K562 (cell line): ENCODE measurements around the gene CCL19. TPM values are rescaled to one million over a fixed set of nuclear protein-coding genes. Genes with fewer than 3 reads are reported as not detected.

Experiments
- ATAC-seq: fragments of 200-7000 bp; cut with Tn5 transposase; 3 replicates; pipeline ENCODE4 v1.9.1; 2020; ENCODE audit warnings: moderate library complexity
- BruUV-seq: library from RNA; stranded (reverse); fragments of 400-500 nt; replicated peaks from 2 replicates; lab custom pipeline; 2021; lab: Mats Ljungman, UMichigan
- CTCF ChIA-PET: fragments of 300-600 bp; formaldehyde crosslinking; extraction: SDS; loops from one replicate; lab custom pipeline; 2021; ENCODE audit warnings: low intra/inter-chr PET ratio; lab: Yijun Ruan, JAX
- POLR2A ChIA-PET: fragments of 300-600, 350-650 bp; sonication (Branson Sonifier 250); formaldehyde crosslinking; extraction: SDS; loops from one replicate; lab custom pipeline; 2021; ENCODE audit warnings: antibody characterized with exemption, inconsistent platforms; lab: Yijun Ruan, JAX
- DNase-seq, 4 experiments: peaks; one replicate each; pipeline versions ENCODE4 v3.0.0 to v3.0.0-alpha.2; 2011 to 2018; ENCODE audit warnings: low spot score in 3 of 4, mixed read lengths in 3 of 4; ENCODE audit errors: extremely low read depth in 1 of 4
- FAIRE-seq: peaks from 2 replicates; lab custom pipeline; 2011; peaks lifted over from hg19 to GRCh38; lab: Jason Lieb, UNC
- H2AFZ ChIP-seq: 2 replicates; pipeline ENCODE4 v1.6.0; 2011; ENCODE audit warnings: low read depth, low read length, control low read depth, inconsistent platforms
- H3K27ac ChIP-seq: fragments of 200-600 bp; 3 replicates; pipeline ENCODE4 v1.8.0; 2011; ENCODE audit warnings: low read depth, mild to moderate bottlenecking, control low read depth, inconsistent platforms, low read length, moderate library complexity, mixed read lengths; ENCODE audit errors: extremely low read depth
- H3K27me3 ChIP-seq, 2 experiments: fragments of 300-600 bp in 1 of 2; 2 replicates in 1 of 2; 3 replicates in 1 of 2; pipeline versions ENCODE4 v1.6.0 to v1.8.0; 2011; ENCODE audit warnings: inconsistent platforms in 2 of 2, low read length in 2 of 2, mild to moderate bottlenecking in 1 of 2, mixed read lengths in 1 of 2, moderate library complexity in 1 of 2; ENCODE audit not compliant: control insufficient read depth in 2 of 2, insufficient read depth in 2 of 2
- H3K36me3 ChIP-seq: fragments of 300-600 bp; 3 replicates; pipeline ENCODE4 v1.8.0; 2011; ENCODE audit warnings: mild to moderate bottlenecking, low read length, inconsistent platforms; ENCODE audit not compliant: control insufficient read depth, insufficient read depth
- H3K4me1 ChIP-seq, 2 experiments: fragments of 200-600 bp in 1 of 2; replicated peaks in 1 of 2; 2 replicates in 1 of 2; 3 replicates in 1 of 2; pipeline versions ENCODE4 v1.5.1 to v1.8.0; 2011; ENCODE audit warnings: inconsistent platforms in 2 of 2, low read length in 2 of 2, mild to moderate bottlenecking in 1 of 2, mixed read lengths in 1 of 2, moderate library complexity in 1 of 2; ENCODE audit not compliant: control insufficient read depth in 2 of 2, insufficient read depth in 2 of 2
- H3K4me2 ChIP-seq: 2 replicates; pipeline ENCODE4 v1.6.1; 2011; ENCODE audit warnings: low read length, control low read depth, inconsistent platforms, mixed read lengths; ENCODE audit not compliant: insufficient read depth
- H3K4me3 ChIP-seq: fragments of 200-600 bp; sonication (generic), shearing (Covaris generic); 2 replicates; pipeline ENCODE4 v1.5.1; 2016; ENCODE audit warnings: control low read depth, inconsistent platforms
- H3K79me2 ChIP-seq: fragments of 200-600 bp; 3 replicates; pipeline ENCODE4 v1.8.0; 2011; ENCODE audit warnings: low read length, inconsistent platforms; ENCODE audit not compliant: control insufficient read depth, insufficient read depth
- H3K9ac ChIP-seq, 2 experiments: 2 replicates each; pipeline versions ENCODE4 v1.6.0 to v1.6.1; 2011; ENCODE audit warnings: low read depth in 2 of 2, low read length in 2 of 2, control low read depth in 1 of 2, inconsistent platforms in 1 of 2, mild to moderate bottlenecking in 1 of 2, mixed read lengths in 1 of 2; ENCODE audit not compliant: insufficient read depth in 1 of 2
- H3K9me1 ChIP-seq: one replicate; pipeline ENCODE4 v1.6.0; 2011; ENCODE audit warnings: inconsistent platforms, mild to moderate bottlenecking, low read length, moderate library complexity; ENCODE audit not compliant: control insufficient read depth, insufficient read depth
- H3K9me3 ChIP-seq: replicated peaks from 2 replicates; pipeline ENCODE4 v1.5.1; 2011; ENCODE audit warnings: low read depth, low read length, inconsistent platforms; ENCODE audit not compliant: control insufficient read depth, insufficient read depth
- H4K20me1 ChIP-seq: replicated peaks from 2 replicates; pipeline ENCODE4 v1.6.1; 2011; ENCODE audit warnings: low read length, inconsistent platforms, mixed read lengths; ENCODE audit not compliant: control insufficient read depth, insufficient read depth
- CBFA2T2 ChIP-seq: fragments of 450-650 bp; conservative IDR thresholded peaks from 2 replicates; pipeline ENCODE4 v1.6.1; 2017; ENCODE audit warnings: mild to moderate bottlenecking
- CCNT2 ChIP-seq: IDR thresholded peaks from 2 replicates; pipeline ENCODE4 v1.6.1; 2011; ENCODE audit warnings: borderline replicate concordance, low read depth, mild to moderate bottlenecking, moderate library complexity, mixed read lengths, low read length; ENCODE audit not compliant: insufficient read length; ENCODE audit errors: extremely low read depth
- CREBBP ChIP-seq: IDR thresholded peaks from one replicate; pipeline ENCODE4 v1.6.1; 2012; ENCODE audit warnings: low read depth, mild to moderate bottlenecking, control low read depth, inconsistent platforms, low read length
- CTCF ChIP-seq, 3 experiments: IDR thresholded peaks in 2 of 3; conservative IDR thresholded peaks in 1 of 3; 2 replicates each; pipeline ENCODE4 v1.5.1; 2011 to 2012; ENCODE audit warnings: low read length in 3 of 3, mild to moderate bottlenecking in 3 of 3, control low read depth in 2 of 3, improper control_type of control experiment in 1 of 3, inconsistent platforms in 1 of 3, low read depth in 1 of 3, mixed read lengths in 1 of 3, moderate library complexity in 1 of 3; ENCODE audit not compliant: insufficient read depth in 2 of 3
- EGR1 ChIP-seq: fragments of 450-650 bp; conservative IDR thresholded peaks from 2 replicates; pipeline ENCODE4 v1.6.1; 2017; ENCODE audit warnings: mild to moderate bottlenecking
- MYC ChIP-seq, 2 experiments: fragments of 250-450 bp in 1 of 2; sonication (Bioruptor Pico) in 1 of 2; IDR thresholded peaks; 2 replicates each; pipeline versions ENCODE4 v1.5.1 to v1.6.1; 2012 to 2021; ENCODE audit warnings: low read depth in 2 of 2, borderline replicate concordance in 1 of 2, improper control_type of control experiment in 1 of 2, low read length in 1 of 2, mild to moderate bottlenecking in 1 of 2, moderate library complexity in 1 of 2
- ZNF277 ChIP-seq: fragments of 250-450 bp; sonication (Bioruptor Pico); IDR thresholded peaks from 2 replicates; pipeline ENCODE4 v1.8.0; 2022; ENCODE audit warnings: inconsistent platforms, mild to moderate bottlenecking, moderate library complexity, borderline replicate concordance
- ZNF436 ChIP-seq: fragments of 250-450, 450-650 bp; sonication (Bioruptor Pico); formaldehyde crosslinking; IDR thresholded peaks from 2 replicates; pipeline ENCODE4 v1.7.0; 2020; ENCODE audit warnings: mild to moderate bottlenecking
- WGBS: fragments of 100-300 bp; shearing (Covaris generic); methylation state at CpG from one replicate; pipeline ENCODE4 v1.1.6; 2016; ENCODE audit warnings: low coverage, mixed read lengths; ENCODE audit not compliant: insufficient coverage; ENCODE audit errors: missing lambda C conversion rate; 5-methylcytosine and 5-hydroxymethylcytosine counted together
- in situ Hi-C: fragments of 300-500 bp; cut with MboI; formaldehyde crosslinking; loops from 4 replicates; pipeline ENCODE4 v1.15.0; 2018; ENCODE audit warnings: inconsistent platforms, mixed read lengths
- intact Hi-C: fragments of 100-400 bp; cut with micrococcal nuclease; formaldehyde crosslinking; loops from 2 replicates; pipeline ENCODE4 v1.14.2; 2022
- polyA plus RNA-seq, 8 experiments: library from polyadenylated mRNA; depleted of rRNA in 4 of 8; stranded (reverse) in 5 of 8; unstranded in 3 of 8; fragments of >200 nt; fragmentation: Nextera tagmentation in 2 of 8; fragmentation: Illumina TruSeq in 1 of 8; extraction: Ambion mirVana in 2 of 8; extraction: Trizol in 1 of 8; gene quantifications; 2 replicates each; pipeline versions ENCODE4 v1.2.1 to v1.2.3, GENCODE V29; 2011 to 2014; ENCODE audit warnings: inconsistent platforms in 1 of 8, missing spikeins in 1 of 8
- total RNA-seq, 7 experiments: library from RNA; depleted of rRNA in 6 of 7; stranded (reverse); fragments of >200 nt in 6 of 7; fragmentation: Illumina TruSeq in 2 of 7; extraction: Trizol in 2 of 7; gene quantifications; 2 replicates each; pipeline versions ENCODE4 v1.2.1 to v1.2.3, GENCODE V29; 2011 to 2021; ENCODE audit warnings: low replicate concordance in 1 of 7

CCL19 gene
- total and polyA plus RNA-seq, 9 of the 15 experiments (the other 6 are each of a cell fraction or from before 2014, with no cell fraction given): not detected

- Histone ChIP-seq H3K79me2 (no peaks in the 10 kb centered on the region), H3K36me3 (no peaks in the 10 kb centered on the region), H3K27ac (no peak overlapping the region), H4K20me1 (no peaks in the 10 kb centered on the region), H3K9me1 (no peaks in the 10 kb centered on the region), H3K27me3 (no peaks in the 10 kb centered on the region), H3K9ac (no peak overlapping the region), H3K9me3 (no peaks in the 10 kb centered on the region), H2AFZ (no peak overlapping the region), H3K4me3 (no peak overlapping the region), H3K4me1 (no peaks in the 10 kb centered on the region), H3K4me2 (no peak overlapping the region)
- WGBS: 38% methylated on average over 4 of the region's 4 CpGs
- FAIRE-seq: no peak
- in situ Hi-C loops (no loop called here), intact Hi-C loops (no loop called here)
- ChIA-PET CTCF (no interaction called here), POLR2A (no interaction called here)
- TF ChIP-seq CTCF (IDR thresholded peaks at IDR 0.05 in 2 of 3, conservative IDR thresholded peaks at IDR 0.05 in 1 of 3; ENCODE audit: insufficient read depth in 2 of 3, low read depth in 1 of 3, low read length in 3 of 3): 0 out of 6 replicates have a peak, but pooled peaks of 1 of the 3 experiments have one; percentile 12
- no peak for TF ChIP-seq CBFA2T2
- DNase-seq: no peak
- no peak for ATAC-seq
- no TSS peak for BruUV-seq
These were observed 6.9 kb downstream of the CCL19 start for GRCh38 chr9:34684145-34684544.

- Histone ChIP-seq H2AFZ (no peak overlapping the region), H3K27me3 (no peaks in the 10 kb centered on the region), H4K20me1 (no peaks in the 10 kb centered on the region), H3K27ac (no peak overlapping the region), H3K36me3 (no peaks in the 10 kb centered on the region), H3K4me1 (peaks cover 0 to 2% of the 10 kb centered on the region in 2 experiments; a peak in 1 of 5 replicates), H3K9me3 (no peaks in the 10 kb centered on the region)
- CTCF ChIA-PET: interaction anchor here (0.5 to 3.1 kb wide), 2 partner anchors 26 to 36 kb away, joined by 3 to 20 read pairs; no protein-coding TSS in a partner anchor
- in situ Hi-C loops: no loop called here
- no peak for FAIRE-seq
- TF ChIP-seq ZNF436 (CRISPR knock-in tag): no peak
- TF ChIP-seq EGR1: 0 out of 2 replicates have a peak, but pooled peaks have one; percentile 6
- no peak for TF ChIP-seq CCNT2
- TF ChIP-seq ZNF277: no peak
- TF ChIP-seq CREBBP: no peak
- TF ChIP-seq MYC (IDR thresholded peaks at IDR 0.05; ENCODE audit: low read depth, low read length): no peak
- no peak for TF ChIP-seq MYC (CRISPR knock-in tag; IDR thresholded peaks at IDR 0.05; ENCODE audit: borderline replicate concordance, low read depth)
- TF ChIP-seq, all 486 proteins: peak for 1
- H3K79me2 ChIP-seq: no peaks in the 10 kb centered on the region
- H3K4me3 ChIP-seq: no peak overlapping the region
- intact Hi-C loops: loop anchor here (1.0 kb wide), 1 partner anchor 26 kb away; no protein-coding TSS in a partner anchor
- DNase-seq: peak in 2 of 4 experiments; percentile 27 to 30
- H3K4me2 ChIP-seq: no peak overlapping the region
- no peak overlapping the region for H3K9ac ChIP-seq
- POLR2A ChIA-PET: no interaction called here
- no peak for ATAC-seq
- BruUV-seq: no TSS peak
- H3K9me1 ChIP-seq: no peaks in the 10 kb centered on the region
- WGBS: 93% methylated on average over 2 of the region's 2 CpGs
These were observed 15.2 kb downstream of the CCL19 start for GRCh38 chr9:34675869-34676268.
